ENCODE data around the gene BMP7.

- TF ChIP-seq ZC3H10 (CRISPR knock-in tag; IDR thresholded peaks at IDR 0.05) (no peak), ARNTL (CRISPR knock-in tag; IDR thresholded peaks at IDR 0.05; ENCODE audit: borderline replicate concordance, low read depth) (no peak), TCF4 (CRISPR knock-in tag; IDR thresholded peaks at IDR 0.05; ENCODE audit: borderline replicate concordance) (no peak), ZFP30 (CRISPR knock-in tag; IDR thresholded peaks at IDR 0.05) (no peak), POU6F1 (CRISPR knock-in tag; IDR thresholded peaks at IDR 0.05; ENCODE audit: borderline replicate concordance, low read depth) (no peak)
- TF ChIP-seq, protein P1, sequence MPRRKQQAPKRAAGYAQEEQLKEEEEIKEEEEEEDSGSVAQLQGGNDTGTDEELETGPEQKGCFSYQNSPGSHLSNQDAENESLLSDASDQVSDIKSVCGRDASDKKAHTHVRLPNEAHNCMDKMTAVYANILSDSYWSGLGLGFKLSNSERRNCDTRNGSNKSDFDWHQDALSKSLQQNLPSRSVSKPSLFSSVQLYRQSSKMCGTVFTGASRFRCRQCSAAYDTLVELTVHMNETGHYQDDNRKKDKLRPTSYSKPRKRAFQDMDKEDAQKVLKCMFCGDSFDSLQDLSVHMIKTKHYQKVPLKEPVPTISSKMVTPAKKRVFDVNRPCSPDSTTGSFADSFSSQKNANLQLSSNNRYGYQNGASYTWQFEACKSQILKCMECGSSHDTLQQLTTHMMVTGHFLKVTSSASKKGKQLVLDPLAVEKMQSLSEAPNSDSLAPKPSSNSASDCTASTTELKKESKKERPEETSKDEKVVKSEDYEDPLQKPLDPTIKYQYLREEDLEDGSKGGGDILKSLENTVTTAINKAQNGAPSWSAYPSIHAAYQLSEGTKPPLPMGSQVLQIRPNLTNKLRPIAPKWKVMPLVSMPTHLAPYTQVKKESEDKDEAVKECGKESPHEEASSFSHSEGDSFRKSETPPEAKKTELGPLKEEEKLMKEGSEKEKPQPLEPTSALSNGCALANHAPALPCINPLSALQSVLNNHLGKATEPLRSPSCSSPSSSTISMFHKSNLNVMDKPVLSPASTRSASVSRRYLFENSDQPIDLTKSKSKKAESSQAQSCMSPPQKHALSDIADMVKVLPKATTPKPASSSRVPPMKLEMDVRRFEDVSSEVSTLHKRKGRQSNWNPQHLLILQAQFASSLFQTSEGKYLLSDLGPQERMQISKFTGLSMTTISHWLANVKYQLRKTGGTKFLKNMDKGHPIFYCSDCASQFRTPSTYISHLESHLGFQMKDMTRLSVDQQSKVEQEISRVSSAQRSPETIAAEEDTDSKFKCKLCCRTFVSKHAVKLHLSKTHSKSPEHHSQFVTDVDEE (CRISPR knock-in tag; IDR thresholded peaks at IDR 0.05) = no peak
Observed at GRCh38 chr20:57166568-57167291, 99.7 kb downstream of the BMP7 start.
